ENCODE measurements around the gene PCSK6.

- no peak for TF ChIP-seq CTCF (conservative IDR thresholded peaks at IDR 0.05; ENCODE audit: low read depth, low read length)
- TF ChIP-seq EZH2 (IDR thresholded peaks at IDR 0.05; ENCODE audit: low read length, unreplicated experiment), result no peak
Measured at GRCh38 chr15:101532865-101533264, 43.4 kb upstream of the PCSK6 start.

Measured in PC-3 (cell line).